GM19023 (cell line): Measurements from ENCODE around the gene CD19.
"Not testable (repeated sequence)": the region's sequence is repeated elsewhere in the genome, so short reads cannot be mapped to it uniquely, and the experiment has no call there.

ENCODE experiments used
- ATAC-seq: cut with Tn5 transposase; IDR thresholded peaks from one replicate; pipeline ENCODE4 v1.9.1; 2021; ENCODE audit warnings: mild to moderate bottlenecking, moderate library complexity; ENCODE audit not compliant: unreplicated experiment

CD19 gene

GRCh38 chr16:28905800-28906372 lies 25.9 kb upstream of the CD19 start:
- no peak for ATAC-seq

- ATAC-seq: no peak
Measured at GRCh38 chr16:28910086-28911031, 21.4 kb upstream of the CD19 start.

GRCh38 chr16:28912558-28912957 lies 19.2 kb upstream of the CD19 start:
- ATAC-seq: no peak

GRCh38 chr16:28913946-28914724 lies 17.6 kb upstream of the CD19 start:
- no peak for ATAC-seq

GRCh38 chr16:28915181-28915580 lies 16.6 kb upstream of the CD19 start:
- ATAC-seq: no peak

GRCh38 chr16:28917095-28917494 lies 14.7 kb upstream of the CD19 start:
- no peak for ATAC-seq

GRCh38 chr16:28918698-28919097 lies 13.1 kb upstream of the CD19 start:
- ATAC-seq: no peak

- ATAC-seq: no peak
Measured at GRCh38 chr16:28923231-28923587, 8.6 kb upstream of the CD19 start.

GRCh38 chr16:28923652-28924398 lies 7.9 kb upstream of the CD19 start:
- peak; percentile 46 for ATAC-seq

- no peak for ATAC-seq
Measured at GRCh38 chr16:28924399-28924761, 7.4 kb upstream of the CD19 start.

GRCh38 chr16:28924762-28925385 lies 6.9 kb upstream of the CD19 start, which contains the start of gene RABEP2:
TSS of gene RABEP2 (minus strand) at chr16:28925238. CDS start at chr16:28925163, 75 bp downstream.
- peak; percentile 61 for ATAC-seq

- ATAC-seq: peak; percentile 24
Measured at GRCh38 chr16:28925386-28926228, 6.2 kb upstream of the CD19 start.

- not testable (repeated sequence) for ATAC-seq
Measured at GRCh38 chr16:28926284-28926683, 5.5 kb upstream of the CD19 start.

GRCh38 chr16:28927815-28928214 lies 4.0 kb upstream of the CD19 start:
- ATAC-seq: no peak

GRCh38 chr16:28930203-28930602 lies 1.6 kb upstream of the CD19 start:
- ATAC-seq: no peak

- ATAC-seq: no peak
Measured at GRCh38 chr16:28930652-28931051, 1.1 kb upstream of the CD19 start.

- no peak for ATAC-seq
Measured at GRCh38 chr16:28932339-28933141, 769 bp downstream of the CD19 start.

- no peak for ATAC-seq
Measured at GRCh38 chr16:28933171-28933570, 1.4 kb downstream of the CD19 start.

GRCh38 chr16:28935346-28935745 lies 3.6 kb downstream of the CD19 start:
- ATAC-seq: no peak
